NCI-H2171 treated with DMSO at 0.1 percent for 48 hours (cell line): ENCODE results near the gene CD1E.
"Not testable (repeated sequence)": the region's sequence is repeated elsewhere in the genome, so short reads cannot be mapped to it uniquely, and the experiment has no call there.

Experiments used
- DNase-seq: peaks from one replicate; lab custom pipeline; 2025; lab: John Stamatoyannopoulos, UW

Gene CD1E

DNA sequence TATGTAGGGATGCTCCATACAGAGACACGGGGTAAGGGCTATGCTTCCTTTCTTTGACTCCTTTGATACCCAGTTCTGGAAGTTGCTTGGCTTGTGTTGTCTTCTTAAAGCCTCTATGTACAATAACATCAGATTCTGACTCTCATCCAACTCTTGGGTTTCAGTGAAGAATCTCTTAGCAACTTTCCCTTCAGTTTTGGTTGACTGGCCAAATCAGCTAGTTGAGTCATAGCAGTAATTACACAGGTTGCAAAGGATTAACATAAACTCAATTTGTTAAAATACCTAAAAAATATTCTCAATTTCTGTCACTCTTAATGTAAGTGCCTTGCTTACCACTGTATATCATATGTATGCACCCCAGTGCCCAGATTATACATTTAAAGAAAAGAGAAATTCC is 9.2 kb downstream of the CD1E start:
- DNase-seq = no peak

DNA sequence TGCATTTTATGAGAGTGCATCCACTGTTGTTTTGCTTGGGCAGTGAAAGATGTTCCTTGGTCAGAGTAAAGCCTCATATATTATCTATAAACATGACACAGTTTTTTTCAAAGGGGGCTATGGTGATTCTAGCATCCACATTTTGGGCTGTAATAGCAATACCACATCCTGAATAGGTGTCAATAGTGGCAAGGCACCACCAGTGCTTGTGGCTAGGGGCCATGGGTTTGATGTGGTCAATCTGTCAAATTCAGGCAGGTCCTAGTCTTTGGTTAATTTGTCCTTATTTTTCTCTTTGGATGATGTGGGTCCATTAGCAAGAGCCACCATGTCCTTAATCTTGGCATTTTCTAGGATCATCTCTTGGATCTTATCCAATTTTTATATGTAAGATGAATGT is 13.1 kb downstream of the CD1E start:
- no peak for DNase-seq

DNA sequence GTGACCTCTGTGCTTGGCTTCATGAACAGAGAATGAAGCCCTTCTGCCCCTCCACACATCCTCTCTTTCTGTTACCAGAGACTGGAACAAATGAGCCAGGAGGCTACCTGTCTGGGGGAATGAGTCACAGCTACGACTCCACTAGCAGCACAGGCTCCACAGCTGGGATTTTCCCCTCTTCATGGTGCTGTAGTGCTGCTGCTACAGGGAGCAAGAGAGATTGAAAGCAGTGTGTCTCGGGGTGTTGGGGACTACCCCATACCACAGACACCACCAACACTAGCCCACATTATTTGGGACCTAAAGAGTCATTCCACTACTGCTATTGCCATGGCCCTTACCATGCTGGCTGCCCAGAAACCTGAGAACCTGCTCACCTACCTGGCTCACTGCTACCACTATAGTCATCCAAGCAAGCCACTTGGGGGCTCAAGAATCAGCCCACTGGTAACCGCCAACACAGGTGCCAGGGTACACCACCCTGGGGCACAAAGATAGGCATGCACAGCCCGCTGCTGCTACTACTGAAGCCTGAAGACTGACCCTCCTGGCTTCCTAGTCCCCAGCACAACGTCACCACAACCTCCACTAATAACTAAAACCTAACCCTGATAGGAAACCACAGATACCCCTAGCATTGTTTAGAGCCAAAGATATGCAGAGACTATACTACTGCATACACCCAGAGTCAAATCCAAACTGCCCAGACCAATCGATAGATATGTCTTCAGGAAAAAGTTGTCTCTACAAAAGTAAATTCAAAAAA is 17.7 kb downstream of the CD1E start:
- DNase-seq = no peak

DNA sequence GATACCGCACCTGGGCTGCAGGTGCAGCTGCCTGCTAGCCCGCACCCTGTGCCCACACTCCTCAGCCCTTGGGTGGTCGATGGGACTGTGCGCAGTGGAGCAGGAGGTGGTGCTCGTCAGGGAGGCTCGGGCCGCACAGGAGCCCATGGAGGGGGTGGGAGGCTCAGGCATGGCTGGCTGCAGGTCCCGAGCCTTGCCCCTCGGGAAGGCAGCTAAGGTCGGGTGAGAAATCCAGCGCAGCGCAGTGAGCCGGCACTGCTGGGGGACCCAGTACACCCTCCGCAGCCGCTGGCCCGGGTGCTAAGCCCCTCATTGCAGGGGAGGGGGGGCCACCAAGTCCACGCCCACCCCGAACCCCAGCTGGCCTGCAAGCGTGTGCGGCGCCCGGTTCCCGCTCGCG is 20.4 kb downstream of the CD1E start:
- not testable (repeated sequence) for DNase-seq

DNA sequence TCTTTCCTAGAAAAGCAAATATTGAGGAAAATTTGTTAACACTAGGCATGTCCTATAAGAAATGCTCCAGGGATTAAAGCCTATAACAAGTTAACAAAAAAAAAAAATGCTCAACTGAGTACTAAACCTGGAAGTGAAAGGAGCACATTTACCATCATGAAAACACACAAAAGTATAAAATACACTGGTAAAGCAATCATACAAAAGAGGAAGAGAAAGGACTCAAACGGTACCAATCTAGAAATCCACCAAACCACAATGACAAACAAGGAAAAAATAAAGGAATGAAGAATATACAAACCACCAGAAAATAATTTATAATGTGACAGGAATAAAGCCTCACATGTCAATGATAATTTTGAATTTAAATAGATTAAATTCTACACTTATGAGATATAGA is 21.2 kb downstream of the CD1E start:
- no peak for DNase-seq

DNA sequence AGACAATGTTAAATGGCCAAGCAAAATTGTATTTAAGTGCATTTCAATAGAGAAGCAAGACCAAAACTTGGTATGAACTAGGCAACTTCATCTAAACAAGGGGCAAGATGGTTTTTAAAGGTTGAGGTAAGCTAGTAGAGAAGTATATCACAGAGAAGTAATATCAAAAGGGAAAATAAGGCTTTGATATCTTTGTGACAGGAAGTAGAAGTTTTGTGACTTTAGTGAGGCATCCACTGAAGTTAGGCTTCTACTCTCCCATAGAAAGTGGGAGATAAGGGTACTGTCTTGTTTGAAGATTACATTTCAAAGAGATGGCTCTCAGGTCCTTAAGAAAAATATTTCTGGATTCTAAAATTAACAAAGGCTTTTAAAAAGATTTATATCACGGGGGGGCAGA is 36.6 kb downstream of the CD1E start:
- no peak for DNase-seq

DNA sequence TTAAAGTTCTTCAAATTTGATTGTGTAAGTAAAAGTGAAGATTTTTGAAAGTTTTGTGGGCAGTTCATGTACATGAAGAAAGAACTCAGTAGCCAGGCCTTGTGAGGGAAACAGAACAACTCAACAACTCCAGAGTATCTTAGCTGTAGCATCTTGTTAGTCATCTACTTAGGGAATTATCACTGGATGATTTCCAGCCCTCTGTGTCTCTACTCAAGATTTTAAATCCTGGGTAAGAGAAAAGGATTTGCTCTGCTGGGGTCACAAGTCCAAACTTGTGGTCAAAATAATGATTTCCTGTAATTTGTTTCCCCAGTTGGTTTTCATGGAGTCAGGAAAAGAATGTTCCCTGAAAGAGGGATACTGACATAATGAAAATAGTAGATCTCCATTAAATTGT is 37.4 kb downstream of the CD1E start:
- DNase-seq = no peak

DNA sequence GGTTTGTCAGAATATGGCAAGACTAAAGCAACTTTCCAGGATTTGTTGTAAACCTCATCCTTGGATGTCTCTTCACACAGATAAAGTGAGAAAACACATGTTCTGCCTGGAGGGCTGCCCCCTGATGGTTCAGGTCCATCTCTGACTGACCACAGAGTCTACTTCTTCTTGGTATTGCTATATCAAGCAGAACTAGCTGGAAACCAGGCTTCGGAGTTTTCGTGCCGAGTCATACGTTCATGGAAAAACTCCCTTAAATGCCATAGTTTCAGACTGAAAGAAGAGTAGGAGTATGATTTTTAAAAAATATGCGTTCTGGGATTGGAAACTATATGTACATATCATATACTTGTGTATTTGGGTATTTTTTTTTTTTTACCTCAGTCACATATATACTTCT is 39.8 kb downstream of the CD1E start:
- no peak for DNase-seq

DNA sequence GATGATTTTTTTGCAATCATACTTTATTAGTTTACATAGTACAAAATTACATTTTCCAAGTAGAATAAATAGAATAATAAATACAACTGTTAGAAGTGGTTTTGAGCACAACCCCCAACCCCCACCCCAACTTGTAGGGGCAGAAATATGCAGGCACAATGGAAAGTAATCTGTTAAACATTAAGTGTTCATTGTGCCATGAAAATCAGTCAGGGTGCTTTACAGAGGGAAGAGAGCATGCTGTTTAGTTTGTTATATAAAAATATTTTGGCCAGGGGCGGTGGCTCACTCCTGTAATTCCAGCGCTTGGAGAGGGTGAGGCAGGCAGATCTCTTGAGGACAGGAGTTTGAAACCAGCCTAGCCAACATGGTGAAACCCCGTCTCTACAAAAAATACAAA is 43.0 kb downstream of the CD1E start:
- no peak for DNase-seq

DNA sequence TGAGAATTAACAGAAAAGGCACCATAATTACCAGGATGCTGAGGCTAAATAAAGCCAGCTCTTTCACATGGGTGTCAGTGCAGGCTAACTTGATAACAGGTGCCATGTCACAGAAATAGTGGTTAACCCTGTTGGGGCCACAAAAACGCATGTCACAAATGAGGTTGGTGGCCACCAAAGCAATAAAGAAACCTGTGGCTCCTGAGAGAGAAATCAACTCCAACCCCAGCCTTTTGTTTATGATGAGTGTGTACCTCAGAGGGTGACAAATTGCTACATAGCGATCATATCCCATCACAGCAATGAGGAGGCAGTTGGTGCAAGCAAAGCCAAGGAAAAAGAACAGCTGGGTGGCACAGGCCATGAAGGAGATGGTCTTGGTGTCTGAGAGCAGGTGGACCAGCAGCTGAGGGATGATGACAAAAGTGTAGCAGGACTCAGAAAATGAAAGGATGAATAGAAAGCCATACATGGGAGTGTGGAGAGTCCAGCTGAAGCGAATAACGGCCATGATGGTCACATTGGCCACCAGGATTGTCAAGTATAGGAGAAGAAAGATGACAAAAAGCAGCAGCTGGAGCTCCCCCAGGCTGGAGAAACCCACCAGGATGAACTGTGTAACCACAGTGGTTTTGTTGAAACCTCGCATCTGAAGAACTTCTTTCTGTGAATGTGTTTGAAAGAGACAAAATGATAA is 45.3 kb downstream of the CD1E start, which contains the start of gene OR10T2:
TSS of gene OR10T2 (minus strand) at position 649 of the 697 bp plus-strand sequence. CDS start at position 649, 0 bp downstream.
- DNase-seq = no peak

DNA sequence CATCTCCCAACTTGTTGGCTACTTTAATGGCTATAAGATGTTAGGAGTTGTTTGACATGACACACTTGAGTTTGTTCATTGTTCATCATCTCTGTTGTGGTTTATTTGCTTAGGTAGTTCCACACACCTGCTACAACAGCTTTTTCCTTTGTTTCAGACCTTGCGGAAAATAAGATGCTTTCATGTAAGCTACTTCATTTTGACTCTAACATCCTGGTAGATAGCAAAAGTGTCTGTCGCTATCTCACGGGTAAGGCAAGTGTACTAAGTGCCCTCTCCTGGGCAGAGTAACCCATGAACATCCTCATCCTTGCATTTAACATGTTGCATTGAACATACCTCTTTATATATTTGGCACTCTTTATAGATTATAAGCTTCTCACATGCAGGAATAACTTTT is 47.2 kb downstream of the CD1E start:
- DNase-seq = no peak

DNA sequence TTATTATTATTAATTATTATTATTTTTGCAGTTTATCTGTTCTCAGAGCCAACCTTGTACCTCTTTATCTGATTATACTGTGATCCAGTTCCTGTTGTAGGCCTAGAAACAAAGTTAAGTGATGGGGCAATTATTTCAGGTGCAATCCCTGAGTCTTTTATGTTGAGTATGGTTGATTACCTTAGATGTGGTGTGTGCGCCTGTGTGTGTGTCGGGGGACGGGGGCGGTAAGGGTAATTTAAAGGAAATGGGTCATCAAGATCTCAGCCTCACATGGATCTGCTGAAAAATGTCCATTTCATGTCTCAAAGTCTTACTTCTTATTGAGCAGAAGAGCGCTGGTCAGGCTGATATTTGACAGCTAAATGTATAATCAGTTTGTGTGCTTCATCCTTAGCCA is 53.4 kb downstream of the CD1E start:
- DNase-seq = no peak
